Vagina (tissue), 2 donors: Measurements from ENCODE around the gene KRT222. TPM values are rescaled to one million over a fixed set of nuclear protein-coding genes. Genes with fewer than 3 reads are reported as not detected.

Experiments used
- DNase-seq, 2 donors: peaks; one replicate each; pipeline ENCODE4 v3.0.0-alpha.2; 2017; ENCODE audit errors: extremely low spot score in 2 of 2
- H3K27ac ChIP-seq: fragments of 200-600 bp; sonication (generic); one replicate; pipeline ENCODE4 v1.5.1; 2019
- H3K27me3 ChIP-seq: fragments of 200-600 bp; sonication (generic); one replicate; pipeline ENCODE4 v1.5.1; 2019
- H3K36me3 ChIP-seq, 2 donors: fragments of 200-600 bp; sonication (generic); one replicate each; pipeline ENCODE4 v1.5.1; 2017 to 2019
- H3K4me1 ChIP-seq: fragments of 200-600 bp; sonication (generic); one replicate; pipeline ENCODE4 v1.5.1; 2019
- H3K4me3 ChIP-seq, 2 donors: fragments of 200-600 bp; sonication (generic); 1 replicate in 1 of 2; 2 replicates in 1 of 2; pipeline ENCODE4 v1.5.1; 2016 to 2019
- H3K9me3 ChIP-seq: fragments of 200-600 bp; sonication (generic); one replicate; pipeline ENCODE4 v1.5.1; 2019
- POLR2A ChIP-seq, 2 donors: fragments of 450-650 bp; IDR thresholded peaks; one replicate each; pipeline ENCODE4 v1.6.1; 2017; ENCODE audit warnings: antibody characterized with exemption in 2 of 2, mild to moderate bottlenecking in 2 of 2, moderate library complexity in 2 of 2
- POLR2AphosphoS5 ChIP-seq, 2 donors: sonication (generic); formaldehyde crosslinking; IDR thresholded peaks; one replicate each; pipeline ENCODE4 v1.9.0; 2017; ENCODE audit warnings: antibody characterized with exemption in 2 of 2, mild to moderate bottlenecking in 2 of 2, low read depth in 1 of 2; ENCODE audit not compliant: insufficient read depth in 1 of 2
- intact Hi-C: fragments of 100-400 bp; cut with DNase I; formaldehyde crosslinking; loops from one replicate; pipeline ENCODE4 v1.15.1; 2023
- total RNA-seq: library from RNA; depleted of rRNA; stranded (reverse); fragments of >200 nt; gene quantifications from one replicate; pipeline ENCODE4 v1.2.3, GENCODE V29; 2016
- TF ChIP-seq, protein P1 (sequence below), 3 experiments: fragments of 450-650 bp in 2 of 3; fragments of 200-600 bp in 1 of 3; sonication (generic) in 1 of 3; IDR thresholded peaks; one replicate each; pipeline ENCODE4 v1.5.1; 2017 to 2019; ENCODE audit warnings: antibody characterized with exemption in 3 of 3, mild to moderate bottlenecking in 2 of 3, moderate library complexity in 2 of 3

The KRT222 gene
- total RNA-seq, 1 donor from 2014 or later, result not detected

DNA sequence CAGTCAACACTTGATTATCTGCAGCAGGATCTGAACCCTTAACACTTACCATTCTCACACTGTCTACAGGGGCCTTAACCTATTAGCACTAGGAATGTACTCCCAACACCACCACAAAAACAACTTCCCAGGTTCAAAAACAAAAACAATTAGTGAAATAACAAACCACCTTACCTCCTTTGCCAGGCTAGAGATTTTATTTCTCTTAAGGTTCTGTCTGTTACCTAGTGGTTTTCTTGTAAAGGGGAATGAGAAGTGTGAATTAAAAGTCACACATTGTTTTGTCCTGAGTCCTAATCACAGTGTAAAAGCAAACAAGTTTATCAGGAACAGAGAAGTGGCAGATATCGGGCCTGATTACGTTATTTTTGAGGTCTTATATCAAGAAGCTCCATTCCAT is 27.0 kb downstream of the KRT222 start:
- Histone ChIP-seq H3K27me3 (no peaks in the 10 kb centered on the region), H3K4me1 (no peaks in the 10 kb centered on the region), H3K27ac (no peak overlapping the region), H3K4me3 (no peak overlapping the region), H3K36me3 (peaks cover 0 to 61% of the 10 kb centered on the region in 2 donors), H3K9me3 (no peaks in the 10 kb centered on the region)
- no peak for TF ChIP-seq POLR2A (IDR thresholded peaks at IDR 0.05)
- no peak for TF ChIP-seq POLR2AphosphoS5 (IDR thresholded peaks at IDR 0.05; ENCODE audit: insufficient read depth in 1 of 2, low read depth in 1 of 2)
- TF ChIP-seq, protein P1, sequence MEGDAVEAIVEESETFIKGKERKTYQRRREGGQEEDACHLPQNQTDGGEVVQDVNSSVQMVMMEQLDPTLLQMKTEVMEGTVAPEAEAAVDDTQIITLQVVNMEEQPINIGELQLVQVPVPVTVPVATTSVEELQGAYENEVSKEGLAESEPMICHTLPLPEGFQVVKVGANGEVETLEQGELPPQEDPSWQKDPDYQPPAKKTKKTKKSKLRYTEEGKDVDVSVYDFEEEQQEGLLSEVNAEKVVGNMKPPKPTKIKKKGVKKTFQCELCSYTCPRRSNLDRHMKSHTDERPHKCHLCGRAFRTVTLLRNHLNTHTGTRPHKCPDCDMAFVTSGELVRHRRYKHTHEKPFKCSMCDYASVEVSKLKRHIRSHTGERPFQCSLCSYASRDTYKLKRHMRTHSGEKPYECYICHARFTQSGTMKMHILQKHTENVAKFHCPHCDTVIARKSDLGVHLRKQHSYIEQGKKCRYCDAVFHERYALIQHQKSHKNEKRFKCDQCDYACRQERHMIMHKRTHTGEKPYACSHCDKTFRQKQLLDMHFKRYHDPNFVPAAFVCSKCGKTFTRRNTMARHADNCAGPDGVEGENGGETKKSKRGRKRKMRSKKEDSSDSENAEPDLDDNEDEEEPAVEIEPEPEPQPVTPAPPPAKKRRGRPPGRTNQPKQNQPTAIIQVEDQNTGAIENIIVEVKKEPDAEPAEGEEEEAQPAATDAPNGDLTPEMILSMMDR (IDR thresholded peaks at IDR 0.05), result no peak
- intact Hi-C loops, result no loop called here
- DNase-seq, result no peak

DNA sequence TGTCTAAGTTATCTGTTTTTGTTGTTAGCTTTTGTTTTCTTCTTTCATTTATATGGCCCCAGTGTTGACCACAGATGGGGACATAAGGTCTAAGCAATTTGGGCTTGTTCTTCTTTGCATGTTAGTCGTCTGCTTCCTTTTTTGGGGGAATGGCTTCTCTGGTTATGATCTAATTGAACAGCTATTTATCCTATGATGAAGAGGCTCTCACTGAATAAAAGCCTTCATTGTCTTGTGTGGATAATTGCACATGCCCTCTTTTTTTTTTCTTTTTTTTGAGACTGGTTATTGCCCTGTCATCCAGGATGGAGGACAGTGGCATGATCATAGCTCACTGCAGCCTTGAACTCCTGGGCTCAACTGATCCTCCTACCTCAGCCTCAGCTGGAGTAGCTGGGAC is 31.1 kb downstream of the KRT222 start:
- H3K27me3 ChIP-seq, result no peaks in the 10 kb centered on the region
- DNase-seq, result no peak
- intact Hi-C loops, result no loop called here
- H3K36me3 ChIP-seq, result peaks cover 0 to 79% of the 10 kb centered on the region in 2 donors
- H3K4me3 ChIP-seq, result no peak overlapping the region
- H3K9me3 ChIP-seq, result no peaks in the 10 kb centered on the region
- TF ChIP-seq POLR2AphosphoS5 (IDR thresholded peaks at IDR 0.05; ENCODE audit: insufficient read depth in 1 of 2, low read depth in 1 of 2) (no peak), POLR2A (IDR thresholded peaks at IDR 0.05) (no peak)
- TF ChIP-seq, protein P1 (IDR thresholded peaks at IDR 0.05), result no peak
- no peak overlapping the region for H3K27ac ChIP-seq
- no peaks in the 10 kb centered on the region for H3K4me1 ChIP-seq

- TF ChIP-seq, protein P1 (IDR thresholded peaks at IDR 0.05), result no peak
- TF ChIP-seq POLR2A (IDR thresholded peaks at IDR 0.05) (no peak), POLR2AphosphoS5 (IDR thresholded peaks at IDR 0.05; ENCODE audit: insufficient read depth in 1 of 2, low read depth in 1 of 2) (no peak)
- H3K36me3 ChIP-seq, result peaks cover 0 to 94% of the 10 kb centered on the region in 2 donors
- no peaks in the 10 kb centered on the region for H3K27me3 ChIP-seq
- intact Hi-C loops, result no loop called here
- H3K27ac ChIP-seq, result no peak overlapping the region
- no peaks in the 10 kb centered on the region for H3K4me1 ChIP-seq
- no peak for DNase-seq
- no peaks in the 10 kb centered on the region for H3K9me3 ChIP-seq
- no peak overlapping the region for H3K4me3 ChIP-seq
Measured at GRCh38 chr17:40632216-40632615, 32.8 kb downstream of the KRT222 start.

GRCh38 chr17:40629842-40630241 is 35.1 kb downstream of the KRT222 start:
- intact Hi-C loops, result no loop called here
- TF ChIP-seq POLR2AphosphoS5 (IDR thresholded peaks at IDR 0.05; ENCODE audit: insufficient read depth in 1 of 2, low read depth in 1 of 2) (no peak), POLR2A (IDR thresholded peaks at IDR 0.05) (no peak)
- TF ChIP-seq, protein P1 (IDR thresholded peaks at IDR 0.05), result no peak
- Histone ChIP-seq H3K4me3 (no peak overlapping the region), H3K9me3 (no peaks in the 10 kb centered on the region), H3K36me3 (peaks cover 0 to 75% of the 10 kb centered on the region in 2 donors), H3K27ac (no peak overlapping the region), H3K4me1 (no peaks in the 10 kb centered on the region), H3K27me3 (no peaks in the 10 kb centered on the region)
- DNase-seq, result no peak

DNA sequence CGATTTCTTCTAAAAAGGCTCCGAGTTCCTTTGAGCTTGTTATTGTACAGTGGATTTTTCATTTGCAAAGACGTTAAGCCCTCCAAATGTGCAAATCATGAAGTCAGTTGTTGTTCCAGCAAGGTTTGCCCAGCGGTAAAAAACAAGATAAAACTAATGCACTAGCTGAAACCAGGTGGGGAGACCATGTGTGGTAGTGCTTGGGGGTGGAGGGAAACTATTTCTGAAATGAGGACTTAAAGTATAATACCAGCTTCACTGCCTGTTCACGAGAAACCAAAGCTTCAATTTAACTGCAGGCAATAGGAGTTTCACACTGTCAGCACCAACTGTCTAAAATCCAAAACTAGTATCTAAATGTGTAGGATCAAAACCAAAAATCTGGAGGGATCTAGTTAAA is 39.7 kb downstream of the KRT222 start:
- intact Hi-C loops, result no loop called here
- peaks cover 18% of the 10 kb centered on the region for H3K4me1 ChIP-seq
- peaks cover 0 to 30% of the 10 kb centered on the region in 2 donors for H3K36me3 ChIP-seq
- no peaks in the 10 kb centered on the region for H3K9me3 ChIP-seq
- no peaks in the 10 kb centered on the region for H3K27me3 ChIP-seq
- no peak for DNase-seq
- no peak overlapping the region for H3K27ac ChIP-seq
- H3K4me3 ChIP-seq, result no peak overlapping the region
- TF ChIP-seq POLR2AphosphoS5 (IDR thresholded peaks at IDR 0.05; ENCODE audit: insufficient read depth in 1 of 2, low read depth in 1 of 2) (no peak), POLR2A (IDR thresholded peaks at IDR 0.05) (no peak)
- TF ChIP-seq, protein P1 (IDR thresholded peaks at IDR 0.05), result no peak
